IPS-NIHi11 (cell line): ENCODE results near the gene RBBP5.

Source experiments
- DNase-seq: peaks from one replicate; pipeline ENCODE4 v3.0.0; 2012; ENCODE audit warnings: mixed read lengths, low spot score

RBBP5 gene

DNA sequence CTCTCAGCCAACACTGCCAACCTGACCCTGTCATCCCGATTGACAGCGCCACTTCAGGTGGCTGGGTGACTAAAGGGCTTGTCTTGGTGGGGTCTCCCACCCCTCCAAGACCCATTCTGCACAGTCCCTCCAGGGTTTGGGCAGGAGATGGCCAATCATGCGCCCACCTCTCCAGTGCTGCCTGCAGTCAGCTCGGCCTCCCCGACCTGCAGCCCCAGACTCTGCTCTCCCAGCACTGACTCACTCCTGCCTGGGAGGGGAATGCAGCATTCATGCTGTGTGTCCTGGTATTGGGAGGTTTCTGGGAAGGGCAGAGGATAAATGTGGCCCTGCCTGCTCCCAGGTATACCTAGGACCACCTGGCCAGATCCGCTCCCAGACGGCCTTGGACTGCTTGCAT is 47.3 kb downstream of the RBBP5 start:
- DNase-seq, result no peak

GRCh38 chr1:205074084-205074483 is 47.7 kb downstream of the RBBP5 start:
- no peak for DNase-seq

- DNase-seq, result no peak
Observed at GRCh38 chr1:205073511-205073910, 48.3 kb downstream of the RBBP5 start.

GRCh38 chr1:205072881-205073280 is 48.9 kb downstream of the RBBP5 start:
- no peak for DNase-seq

- DNase-seq, result no peak
Observed at GRCh38 chr1:205072286-205072685, 49.5 kb downstream of the RBBP5 start.

GRCh38 chr1:205071801-205072200 is 50.0 kb downstream of the RBBP5 start:
- no peak for DNase-seq

DNA sequence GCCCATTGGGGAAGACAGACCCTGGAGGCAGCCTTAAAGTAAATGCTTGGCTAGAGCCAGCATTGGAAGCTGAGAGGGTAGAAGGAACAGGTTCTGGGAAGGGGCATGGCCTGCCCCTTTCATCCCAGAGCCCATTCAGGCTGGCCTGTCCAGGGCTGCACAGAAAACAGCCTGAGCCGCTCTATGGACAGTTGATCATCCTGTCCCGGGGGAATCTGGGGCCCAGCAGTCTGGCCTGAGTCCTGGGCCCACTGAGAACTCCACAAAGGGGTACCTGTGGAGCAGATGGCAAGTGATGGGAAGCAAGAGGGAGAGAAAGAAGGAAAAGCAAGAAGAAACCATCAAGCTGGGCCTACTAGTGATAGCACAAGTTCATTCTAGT is 50.8 kb downstream of the RBBP5 start:
- no peak for DNase-seq

DNA sequence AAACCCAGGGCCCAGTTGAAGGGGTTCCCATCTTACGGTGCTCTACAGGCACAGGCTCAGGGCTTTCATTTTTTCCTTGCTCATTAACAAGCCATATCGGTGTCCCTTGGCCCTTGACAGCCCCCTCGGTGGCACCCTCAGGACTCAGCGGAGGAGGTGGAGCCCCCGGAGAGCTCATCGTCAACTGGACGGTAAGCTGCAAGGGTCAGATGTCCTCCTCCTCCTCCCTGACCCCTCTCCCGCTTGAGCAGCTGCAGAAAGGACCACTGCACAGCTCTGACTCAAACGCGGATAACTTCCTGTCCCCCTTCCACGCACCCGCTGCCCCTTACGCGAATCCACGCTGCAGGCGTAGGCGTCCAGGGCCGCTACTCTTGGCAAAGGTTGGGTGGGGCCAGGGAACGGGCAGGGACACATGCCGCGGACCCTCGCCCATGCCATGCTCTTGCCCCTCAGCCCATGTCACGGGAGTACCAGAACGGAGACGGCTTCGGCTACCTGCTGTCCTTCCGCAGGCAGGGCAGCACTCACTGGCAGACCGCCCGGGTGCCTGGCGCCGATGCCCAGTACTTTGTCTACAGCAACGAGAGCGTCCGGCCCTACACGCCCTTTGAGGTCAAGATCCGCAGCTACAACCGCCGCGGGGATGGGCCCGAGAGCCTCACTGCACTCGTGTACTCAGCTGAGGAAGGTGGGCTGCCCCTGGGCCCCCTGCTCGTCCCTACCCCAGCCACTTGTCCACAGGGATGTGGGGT is 52.2 kb downstream of the RBBP5 start:
- DNase-seq, result no peak

DNA sequence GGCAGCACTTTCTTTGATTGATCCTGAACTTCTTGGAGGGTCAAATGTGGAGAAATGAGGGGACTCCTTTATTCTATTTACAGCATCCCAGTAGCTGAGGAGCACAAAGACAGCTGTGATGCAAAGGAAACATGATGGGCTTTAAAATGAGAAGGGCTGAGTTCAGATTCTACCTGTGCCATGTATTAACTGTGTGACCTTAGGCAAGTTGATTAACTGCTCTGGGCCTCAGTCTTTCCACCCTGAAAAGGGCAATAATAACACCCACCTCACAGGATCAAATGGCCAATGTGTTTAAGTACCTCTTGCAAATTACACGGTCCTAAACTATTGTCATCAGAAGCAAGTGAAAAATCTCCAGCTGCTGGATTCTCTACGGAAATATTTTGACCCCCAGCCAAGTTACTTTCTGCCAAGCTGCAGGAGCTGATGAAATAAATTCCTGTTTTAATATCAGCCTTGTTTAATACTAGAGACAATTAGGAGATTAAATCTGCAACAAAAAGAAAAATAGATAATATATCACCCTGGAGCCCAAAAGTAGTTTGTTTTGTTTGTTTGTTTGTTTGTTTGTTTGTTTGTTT is 53.2 kb downstream of the RBBP5 start:
- no peak for DNase-seq

GRCh38 chr1:205068001-205068400 is 53.8 kb downstream of the RBBP5 start:
- DNase-seq, result no peak

GRCh38 chr1:205067031-205067430 is 54.7 kb downstream of the RBBP5 start:
- no peak for DNase-seq

DNA sequence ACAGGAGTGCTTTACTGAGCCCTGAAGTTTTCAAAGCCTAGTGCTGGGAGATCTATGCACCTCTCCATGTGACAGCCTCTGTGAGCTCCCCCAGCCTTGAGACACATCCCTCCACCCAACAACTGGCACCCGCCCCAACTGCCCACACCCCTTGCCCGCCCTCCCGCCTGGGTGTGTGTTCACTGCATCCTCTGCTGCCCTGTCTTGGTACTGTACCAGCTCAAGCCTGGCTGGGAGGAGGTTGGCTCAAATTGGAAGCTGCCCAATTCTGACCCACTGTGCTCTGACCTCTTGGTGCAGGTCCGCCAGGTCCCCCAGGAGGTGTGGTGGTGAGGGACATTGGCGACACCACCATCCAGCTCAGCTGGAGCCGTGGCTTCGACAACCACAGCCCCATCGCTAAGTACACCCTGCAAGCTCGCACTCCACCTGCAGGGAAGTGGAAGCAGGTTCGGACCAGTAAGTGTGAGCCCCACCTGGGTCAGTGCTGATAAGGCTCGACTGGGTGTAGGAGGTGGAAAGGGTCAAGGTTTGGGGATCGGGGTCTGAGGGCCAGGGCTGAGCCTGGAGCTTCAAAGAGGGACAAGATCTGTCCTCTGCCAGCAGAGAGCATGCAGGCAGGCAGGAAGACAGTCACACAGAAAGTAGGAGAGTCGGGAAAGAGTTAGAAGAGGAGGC is 55.5 kb downstream of the RBBP5 start:
- DNase-seq, result peak; percentile 76

GRCh38 chr1:205065666-205066065 is 56.1 kb downstream of the RBBP5 start:
- DNase-seq, result no peak

GRCh38 chr1:205064741-205065316 is 56.9 kb downstream of the RBBP5 start:
- no peak for DNase-seq

- DNase-seq, result no peak
Observed at GRCh38 chr1:205064301-205064700, 57.5 kb downstream of the RBBP5 start.

GRCh38 chr1:205062895-205063294 is 58.9 kb downstream of the RBBP5 start:
- DNase-seq, result no peak

GRCh38 chr1:205062319-205062718 is 59.5 kb downstream of the RBBP5 start:
- DNase-seq, result no peak

DNA sequence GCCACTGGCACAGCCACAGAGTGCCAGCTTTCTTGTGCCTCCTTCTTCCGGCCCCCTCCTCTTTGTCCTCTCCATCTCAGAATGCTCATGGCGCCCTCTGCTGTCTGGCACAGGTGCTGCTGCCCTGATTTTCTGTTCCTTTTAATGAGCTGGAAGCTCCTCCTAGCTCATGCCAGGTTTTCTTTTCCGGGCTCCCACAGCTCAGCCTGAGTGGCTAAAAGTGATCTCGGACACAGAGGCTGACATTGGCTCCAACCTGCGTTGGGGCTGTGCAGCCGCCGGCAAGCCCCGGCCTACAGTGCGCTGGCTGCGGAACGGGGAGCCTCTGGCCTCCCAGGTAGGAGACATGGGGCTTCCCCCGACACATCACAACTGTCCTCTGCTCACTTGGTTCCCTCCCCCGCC is 60.1 kb downstream of the RBBP5 start:
- peak; percentile 90 for DNase-seq

DNA sequence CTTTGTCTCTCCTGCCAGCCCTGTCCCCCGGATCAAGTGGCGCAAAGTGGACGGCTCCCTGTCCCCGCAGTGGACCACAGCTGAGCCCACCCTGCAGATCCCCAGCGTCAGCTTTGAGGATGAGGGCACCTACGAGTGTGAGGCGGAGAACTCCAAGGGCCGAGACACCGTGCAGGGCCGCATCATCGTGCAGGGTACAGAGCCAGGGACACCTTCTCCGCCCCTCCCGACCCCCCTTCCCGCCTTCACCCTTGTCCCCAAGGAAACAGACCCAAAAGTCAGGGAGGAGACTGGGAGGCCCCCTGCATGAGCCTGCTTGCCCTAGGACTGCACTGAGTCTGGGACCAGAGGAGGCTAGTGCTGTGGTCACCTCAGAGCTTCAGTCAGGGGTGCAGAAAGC is 60.6 kb downstream of the RBBP5 start:
- no peak for DNase-seq

DNA sequence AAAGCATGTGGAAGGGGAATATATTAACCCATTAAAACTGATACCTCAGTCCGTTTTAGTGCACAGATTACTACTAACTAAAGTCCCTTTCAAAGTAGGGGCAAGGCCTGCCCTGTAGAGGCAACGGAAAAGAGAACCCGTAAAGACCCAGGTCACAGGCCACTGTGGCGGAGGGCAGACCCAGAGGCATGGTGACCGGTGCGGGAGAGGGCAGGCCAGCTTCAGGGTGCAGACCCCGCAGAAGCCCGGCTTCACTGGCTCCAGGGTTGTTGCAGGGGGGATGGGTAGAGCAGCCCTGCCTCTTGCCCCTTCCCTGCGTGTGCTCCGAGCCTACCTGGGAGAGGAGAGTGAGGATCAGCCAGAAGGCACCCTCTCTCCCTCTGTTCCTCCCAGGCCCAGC is 61.0 kb downstream of the RBBP5 start:
- DNase-seq, result no peak

- no peak for DNase-seq
Observed at GRCh38 chr1:205059660-205060059, 62.1 kb downstream of the RBBP5 start.

DNA sequence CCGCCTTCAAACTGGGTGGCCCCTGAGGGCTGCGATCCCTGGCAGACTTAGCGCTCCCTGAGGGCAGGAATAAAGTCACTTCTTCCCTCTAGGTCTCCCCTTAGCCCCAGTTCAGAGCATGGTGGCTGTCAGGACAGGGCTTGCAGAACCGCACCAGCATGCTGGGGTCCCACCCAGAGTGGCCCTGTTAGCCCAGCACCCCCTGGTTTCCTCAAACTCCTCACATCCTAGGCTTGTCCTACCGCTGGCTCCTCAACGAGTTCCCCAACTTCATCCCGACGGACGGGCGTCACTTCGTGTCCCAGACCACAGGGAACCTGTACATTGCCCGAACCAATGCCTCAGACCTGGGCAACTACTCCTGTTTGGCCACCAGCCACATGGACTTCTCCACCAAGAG is 62.9 kb downstream of the RBBP5 start:
- no peak for DNase-seq
